SIG-M5 (cell line): ENCODE data around the gene PCYT1B.

Experiments
- DNase-seq: peaks from one replicate; lab custom pipeline; 2025; lab: John Stamatoyannopoulos, UW

Gene PCYT1B

DNA sequence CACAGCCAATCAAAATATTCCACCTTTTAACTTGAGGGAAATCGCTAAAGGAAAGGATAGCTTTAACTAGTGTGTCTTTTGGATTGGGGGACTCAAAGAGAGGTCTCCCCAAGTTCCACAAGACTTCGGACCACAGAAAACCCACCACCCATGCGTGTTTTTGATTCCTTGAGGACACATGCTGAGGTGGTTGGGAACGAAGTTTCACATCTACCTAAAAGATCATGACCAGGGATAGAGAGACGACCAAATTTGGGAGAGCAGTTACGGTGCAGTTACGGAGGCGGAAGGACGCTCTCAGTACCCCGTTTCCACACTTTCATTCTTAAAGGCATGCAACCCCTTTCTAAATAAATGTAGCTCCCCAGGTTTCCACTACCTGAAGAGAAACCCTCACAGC is 1.1 kb downstream of the PCYT1B start:
- no peak for DNase-seq

DNA sequence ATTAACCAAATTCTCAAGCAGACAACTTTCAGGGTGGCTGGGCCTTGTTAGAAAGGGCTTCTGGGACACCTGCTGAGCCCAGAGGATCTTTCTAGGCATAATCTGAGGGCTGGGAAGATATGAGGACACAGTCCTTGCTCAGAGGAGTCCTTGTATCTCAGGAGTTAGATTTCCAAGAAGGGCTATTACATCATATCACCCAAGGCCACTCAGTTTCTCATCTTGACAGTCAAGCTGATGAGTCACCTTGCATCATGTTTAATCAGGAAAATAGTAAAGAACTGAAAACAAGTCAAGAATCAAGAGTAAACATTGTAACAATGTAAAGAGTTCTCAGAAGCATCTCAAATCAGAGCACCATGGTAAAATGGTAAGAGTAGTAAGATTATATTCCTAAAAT is 4.0 kb downstream of the PCYT1B start:
- no peak for DNase-seq

DNA sequence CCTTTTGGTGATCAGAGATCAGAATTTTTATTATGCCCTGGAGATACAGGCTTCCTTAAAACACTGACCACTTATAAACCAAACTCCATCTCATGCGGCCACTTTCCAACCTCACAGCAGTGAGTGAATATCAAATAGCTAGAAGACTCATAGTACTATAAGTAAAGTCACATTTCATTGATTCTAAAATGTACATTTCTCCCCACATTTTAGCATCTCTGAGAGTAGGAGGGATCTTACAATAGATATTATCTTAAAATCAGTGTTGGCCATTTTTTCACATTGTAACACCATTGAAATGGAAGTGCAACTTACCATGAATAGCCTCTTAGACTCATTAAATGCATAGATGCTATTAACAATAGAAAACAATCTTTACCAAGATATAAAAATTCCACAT is 17.4 kb downstream of the PCYT1B start:
- no peak for DNase-seq

DNA sequence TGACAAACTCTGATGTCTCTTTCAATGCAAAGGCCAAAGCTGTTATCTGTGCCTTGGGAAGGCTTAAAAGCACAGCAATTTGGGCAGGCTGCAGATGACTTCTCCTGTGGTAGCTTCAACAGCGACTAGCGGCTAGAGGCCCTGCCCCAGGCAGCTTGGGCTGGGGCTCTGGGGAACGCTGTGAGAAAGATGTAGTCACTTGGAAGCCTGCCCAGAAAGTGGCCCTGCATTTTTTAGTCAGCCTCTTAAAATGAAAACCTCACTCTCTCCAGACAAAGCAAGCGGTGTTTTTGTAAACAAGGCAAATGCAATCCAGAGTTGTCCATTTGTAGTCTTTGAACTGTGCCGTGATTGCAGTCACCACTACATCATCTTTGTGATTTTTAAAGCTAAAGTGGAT is 27.5 kb downstream of the PCYT1B start:
- no peak for DNase-seq

DNA sequence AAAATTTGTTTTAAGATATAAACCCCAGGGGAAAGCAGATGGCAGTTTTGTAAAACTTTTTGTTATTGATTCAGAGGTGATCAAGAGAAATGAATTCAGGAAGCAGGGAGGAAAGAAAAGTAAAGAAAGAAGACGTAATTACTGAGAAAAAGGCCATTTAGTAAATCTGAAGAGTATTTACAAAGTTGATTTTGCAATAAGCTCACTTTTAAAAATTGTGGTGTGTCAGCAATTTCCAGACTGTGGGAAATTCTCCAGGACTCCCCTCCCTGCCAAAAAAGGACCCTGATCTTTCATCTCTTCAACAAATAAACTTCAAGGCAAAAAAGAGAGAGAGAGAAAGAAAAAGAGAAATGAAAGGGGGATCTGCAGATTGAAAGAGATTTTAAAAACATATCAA is 36.6 kb downstream of the PCYT1B start:
- DNase-seq = no peak

DNA sequence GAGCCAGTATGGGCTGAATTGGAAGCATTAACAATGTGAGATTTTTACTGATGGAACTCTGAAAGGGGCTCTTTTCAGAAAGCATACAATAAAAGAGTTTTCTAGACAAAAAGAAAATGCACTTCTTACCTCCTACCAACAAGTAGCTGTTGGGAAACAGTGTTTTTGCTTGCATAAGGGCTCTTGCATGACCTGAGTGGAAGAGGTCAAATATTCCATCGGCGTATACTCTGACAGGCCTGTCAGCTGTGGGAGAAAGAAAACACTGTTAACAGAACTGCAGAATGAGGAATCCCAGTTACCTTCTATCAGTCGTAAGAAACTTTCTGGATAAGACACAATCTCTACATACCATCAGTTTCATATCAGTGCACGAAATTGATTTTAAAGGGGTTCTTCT is 39.5 kb downstream of the PCYT1B start:
- DNase-seq = no peak

DNA sequence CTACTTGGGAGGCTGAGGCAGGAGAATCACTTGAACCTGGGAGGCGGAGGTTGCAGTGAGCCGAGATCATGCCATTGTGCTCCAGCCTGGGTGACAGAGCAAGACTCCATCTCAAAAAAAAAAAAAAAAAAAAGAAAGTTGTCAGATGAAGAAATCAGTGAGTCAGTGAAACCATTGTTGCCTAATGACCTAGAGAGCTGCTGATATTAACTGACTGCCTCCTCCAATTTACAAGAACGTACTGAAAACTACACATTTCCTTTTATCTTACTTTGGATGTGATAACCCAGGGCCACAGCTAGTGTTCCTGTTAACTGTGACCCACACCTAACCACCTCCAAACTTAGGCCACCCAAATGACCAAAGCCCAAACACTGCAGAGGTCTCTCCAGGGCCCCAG is 41.2 kb downstream of the PCYT1B start:
- DNase-seq = peak; percentile 2

DNA sequence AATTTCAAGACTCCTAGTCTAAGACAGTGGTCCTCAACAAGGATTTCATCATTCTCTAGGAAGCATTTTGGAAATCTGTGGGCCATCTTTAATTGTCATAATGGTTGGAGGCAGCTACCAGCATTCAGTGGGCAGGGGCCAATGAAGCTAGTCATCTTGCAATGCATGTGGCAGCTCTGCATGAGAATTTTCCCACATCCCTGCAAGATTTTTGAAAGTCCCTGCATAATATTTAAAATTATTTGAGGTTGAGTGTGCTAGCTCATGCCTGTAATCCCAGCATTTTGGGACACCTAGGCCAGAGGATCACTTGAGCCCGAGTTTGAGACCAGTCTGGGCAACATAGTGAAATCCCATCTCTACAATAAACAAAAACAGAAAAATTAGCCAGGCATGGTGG is 44.0 kb downstream of the PCYT1B start:
- DNase-seq = no peak

DNA sequence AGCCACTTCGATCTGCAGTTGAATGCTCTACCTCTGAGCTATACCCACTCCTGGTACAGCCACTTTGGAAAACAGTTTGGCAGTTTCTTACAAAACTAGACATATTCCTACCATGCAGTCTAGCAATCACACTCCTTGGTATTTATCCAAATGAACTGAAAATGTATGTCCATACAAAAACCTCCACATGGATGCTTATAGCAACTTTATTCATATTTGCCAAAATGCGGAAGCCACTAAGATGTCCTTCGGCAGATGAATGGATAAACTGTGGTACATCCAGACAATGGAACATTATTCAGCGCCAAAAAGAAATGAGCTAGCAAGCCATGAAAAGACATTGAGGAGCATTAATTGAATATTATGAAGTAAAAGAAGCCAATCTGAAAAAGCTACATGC is 45.3 kb downstream of the PCYT1B start:
- DNase-seq = no peak

DNA sequence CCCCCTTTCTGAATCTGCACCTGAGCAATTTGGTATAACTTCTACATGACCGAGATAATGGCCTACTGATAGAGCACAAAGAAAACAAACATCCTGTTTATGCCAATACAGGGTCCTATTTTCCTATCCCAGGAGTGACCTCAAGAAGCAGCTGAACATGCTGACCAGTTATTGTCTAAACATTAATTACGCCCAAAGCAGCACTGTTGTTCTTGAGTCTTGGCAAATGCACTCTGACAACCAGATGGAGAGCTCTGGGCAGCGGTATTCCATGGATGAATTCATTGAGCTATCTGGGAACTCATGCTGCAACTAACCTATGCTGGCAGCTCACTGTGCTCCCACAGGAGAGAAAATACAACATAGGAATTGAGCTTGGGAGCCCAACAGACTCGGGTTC is 52.6 kb downstream of the PCYT1B start:
- DNase-seq = peak; percentile 0

DNA sequence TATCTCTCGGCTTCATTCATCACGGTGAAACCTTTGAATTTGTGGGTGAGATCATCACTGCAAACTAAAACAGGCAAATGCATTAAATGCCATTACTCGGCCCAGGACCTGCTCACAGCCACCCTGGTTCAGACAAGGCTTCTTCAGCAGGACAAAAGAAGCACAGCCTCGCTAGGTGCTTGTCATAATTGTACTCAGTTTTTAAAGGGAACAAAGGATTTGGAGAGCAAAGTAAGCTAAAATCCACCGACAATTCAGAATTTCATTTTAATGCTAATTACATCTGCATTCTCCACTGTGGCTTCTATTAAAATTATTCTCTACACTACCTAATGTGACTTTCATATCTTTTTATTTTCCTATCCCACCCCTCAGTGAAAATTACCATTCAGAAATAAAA is 57.0 kb downstream of the PCYT1B start:
- DNase-seq = no peak

DNA sequence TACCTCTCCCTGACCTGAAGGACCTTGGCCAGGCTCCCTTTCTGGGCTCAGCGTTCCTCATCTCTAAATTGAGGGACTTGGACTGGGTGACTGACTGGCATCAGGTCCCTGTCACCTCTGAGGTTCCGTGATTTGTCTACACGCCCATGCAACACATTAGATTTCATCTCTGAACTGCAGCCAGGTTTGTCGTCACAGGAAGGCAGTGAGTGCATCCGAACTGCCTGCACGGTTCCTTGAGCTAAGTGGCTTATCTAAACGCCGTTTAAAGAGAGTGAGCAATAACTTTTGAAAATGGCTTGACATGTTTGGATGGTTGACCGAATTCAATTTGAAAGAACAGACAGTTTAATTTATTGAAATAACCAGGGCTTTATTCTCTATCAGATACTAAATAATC is 70.1 kb downstream of the PCYT1B start:
- DNase-seq = no peak

DNA sequence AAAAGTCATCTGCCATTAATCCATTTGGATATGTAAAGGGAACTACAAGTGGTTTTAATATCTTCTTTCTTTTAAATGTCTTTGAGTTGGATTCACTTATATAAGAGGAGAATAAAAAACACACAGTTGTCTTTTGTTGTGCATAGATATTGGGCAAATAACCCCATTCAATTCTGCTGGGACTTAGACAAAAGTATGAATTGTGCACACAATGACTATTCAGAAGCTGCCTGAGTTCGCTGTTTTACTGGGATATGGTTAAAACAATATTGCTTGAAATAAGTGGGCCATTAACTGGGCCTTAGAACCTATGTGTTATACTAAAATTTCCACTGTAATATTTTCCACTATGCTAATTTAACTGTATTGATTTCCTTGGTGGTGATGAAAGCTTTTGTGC is 71.7 kb downstream of the PCYT1B start:
- no peak for DNase-seq

DNA sequence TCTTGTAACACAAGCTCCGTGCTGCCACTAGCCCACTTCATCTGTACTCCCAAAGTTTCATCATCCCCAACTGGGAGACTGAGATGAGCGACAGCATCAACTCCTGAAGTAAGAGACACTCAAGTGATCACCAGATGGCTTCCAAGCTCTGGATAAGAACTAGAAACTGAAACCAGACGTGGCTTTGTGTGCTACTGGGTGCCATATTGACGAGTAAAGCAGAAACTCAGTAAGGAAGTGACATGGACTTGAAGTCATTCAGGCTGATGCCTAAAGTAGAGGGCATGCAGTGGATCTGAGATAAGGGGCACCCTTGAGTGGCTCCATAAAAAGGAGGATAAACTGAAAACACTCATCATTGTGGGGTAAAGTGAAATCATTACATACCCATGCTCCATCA is 72.4 kb downstream of the PCYT1B start:
- no peak for DNase-seq

DNA sequence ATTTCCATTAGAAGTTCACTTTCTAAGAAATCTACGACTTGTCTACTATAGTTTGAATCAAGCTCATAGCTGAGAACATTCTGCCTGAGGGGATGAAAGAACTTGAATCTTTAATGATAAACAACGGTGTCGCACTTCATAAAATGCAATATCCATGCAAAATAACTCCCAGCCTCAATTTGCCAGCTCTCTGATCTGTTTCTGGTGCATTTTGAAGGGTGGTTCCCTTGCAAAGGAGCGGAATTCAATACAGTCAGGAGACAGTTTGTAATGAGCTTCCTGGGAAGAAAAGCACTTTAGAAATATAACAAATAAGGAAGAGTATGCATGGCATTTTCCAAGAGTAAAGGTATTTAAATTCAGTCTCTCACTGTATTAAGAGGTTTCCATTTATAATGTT is 80.0 kb downstream of the PCYT1B start:
- DNase-seq = no peak

DNA sequence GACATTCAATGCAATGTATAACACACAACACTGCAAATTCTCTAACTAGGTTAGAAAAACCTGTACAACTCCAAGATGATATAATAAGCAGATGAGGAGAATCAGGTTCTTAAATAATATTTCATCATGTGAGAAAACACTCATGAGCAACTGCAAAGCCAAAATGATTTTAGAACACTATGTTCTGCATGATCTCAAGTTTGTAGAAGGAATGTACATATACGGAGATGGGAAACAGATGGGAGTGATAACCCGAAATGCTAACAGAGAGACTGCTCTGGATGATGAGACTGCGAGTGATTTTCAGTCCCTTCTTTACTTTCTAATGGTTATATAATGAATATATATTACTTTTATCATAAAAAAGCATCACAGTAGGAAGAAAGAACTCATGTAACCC is 80.9 kb downstream of the PCYT1B start:
- no peak for DNase-seq

DNA sequence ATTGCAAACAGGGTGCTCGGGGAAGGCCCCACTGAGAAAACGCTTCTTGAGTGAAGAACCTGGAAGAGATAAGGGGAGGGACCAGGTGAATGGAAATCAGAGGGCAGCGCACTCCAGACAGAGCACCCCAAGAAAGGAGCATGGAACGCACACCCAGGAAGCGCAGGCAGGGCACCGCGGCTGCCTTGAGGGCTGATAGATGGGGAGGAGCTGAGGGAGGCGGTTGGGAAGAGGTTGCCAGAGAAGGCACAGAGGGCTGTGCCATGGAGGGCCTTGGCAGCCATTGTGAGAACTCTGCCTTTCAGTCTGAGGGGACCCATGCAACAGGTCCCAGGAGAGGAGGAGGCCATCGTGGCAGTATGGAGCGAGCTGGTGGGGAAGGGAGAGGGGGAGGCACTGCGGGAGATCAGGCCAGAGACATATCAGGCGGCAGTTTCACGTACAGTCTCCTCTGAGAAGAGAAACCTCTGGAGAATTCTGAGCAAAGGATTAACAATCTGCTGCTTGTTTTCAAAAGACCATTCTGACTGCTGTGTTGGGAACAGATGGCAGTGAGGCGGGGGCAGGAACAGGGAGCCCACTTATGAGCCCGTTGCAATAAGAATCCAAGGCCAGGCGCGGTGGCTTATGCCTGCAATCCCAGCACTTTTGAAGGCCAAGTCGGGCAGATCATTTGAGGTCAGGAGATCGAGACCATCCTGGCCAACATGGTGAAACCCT is 83.7 kb downstream of the PCYT1B start:
- DNase-seq = no peak

DNA sequence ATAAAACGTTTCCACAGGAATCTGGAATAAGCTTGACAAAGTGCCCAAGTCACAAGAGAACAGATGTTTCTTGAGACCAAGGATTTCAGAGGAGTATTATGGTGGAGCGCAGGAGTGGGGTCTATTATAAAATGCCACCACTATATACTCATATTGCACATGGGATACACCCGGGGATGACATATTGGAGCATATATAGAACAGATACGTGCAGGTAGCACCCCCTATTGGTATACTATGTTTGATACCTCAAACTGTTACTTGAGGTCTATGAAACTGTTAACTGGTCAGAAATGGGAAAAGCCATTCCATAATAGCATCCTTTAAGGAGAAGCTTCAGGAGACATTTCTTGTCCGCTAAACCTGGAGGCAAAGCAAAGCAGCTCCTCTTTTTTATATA is 86.0 kb downstream of the PCYT1B start:
- DNase-seq = no peak

DNA sequence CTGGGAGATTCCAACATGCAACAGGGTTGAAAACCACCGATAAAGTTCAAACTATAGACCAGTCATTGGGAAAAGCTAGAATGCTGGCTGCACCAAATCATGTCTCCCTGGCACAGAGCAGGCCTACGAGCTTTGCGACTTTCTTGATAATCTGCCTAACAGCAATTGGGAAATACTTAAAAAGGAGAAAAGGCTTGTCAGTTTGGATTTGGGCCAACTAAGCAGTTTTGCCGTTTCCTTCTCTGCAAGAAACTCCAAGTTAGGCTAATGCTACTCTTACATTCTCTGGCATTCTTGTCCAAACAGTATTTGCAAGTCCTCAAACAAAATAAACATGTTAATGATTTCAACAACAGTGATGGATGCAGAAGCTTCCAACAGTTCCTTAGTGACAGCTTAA is 94.1 kb downstream of the PCYT1B start:
- no peak for DNase-seq

DNA sequence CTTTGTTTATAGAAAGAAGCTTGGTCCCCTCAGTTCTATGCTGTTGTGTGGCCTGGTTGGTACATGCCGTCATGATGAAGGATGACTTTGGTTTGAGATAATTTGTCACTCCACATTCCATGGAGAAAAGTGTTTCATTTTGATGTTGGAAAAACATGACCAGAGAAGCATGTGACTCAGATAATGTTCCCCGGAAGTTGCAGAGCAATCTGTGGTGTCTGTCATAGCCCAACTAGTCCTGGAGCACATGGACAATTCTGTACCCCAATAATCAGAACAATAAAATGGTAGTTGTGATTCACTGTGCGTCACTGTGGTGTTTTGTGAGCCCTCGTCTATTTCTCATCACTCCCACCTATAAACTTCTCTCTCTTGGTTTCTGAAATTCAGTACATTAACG is 97.0 kb downstream of the PCYT1B start:
- no peak for DNase-seq

DNA sequence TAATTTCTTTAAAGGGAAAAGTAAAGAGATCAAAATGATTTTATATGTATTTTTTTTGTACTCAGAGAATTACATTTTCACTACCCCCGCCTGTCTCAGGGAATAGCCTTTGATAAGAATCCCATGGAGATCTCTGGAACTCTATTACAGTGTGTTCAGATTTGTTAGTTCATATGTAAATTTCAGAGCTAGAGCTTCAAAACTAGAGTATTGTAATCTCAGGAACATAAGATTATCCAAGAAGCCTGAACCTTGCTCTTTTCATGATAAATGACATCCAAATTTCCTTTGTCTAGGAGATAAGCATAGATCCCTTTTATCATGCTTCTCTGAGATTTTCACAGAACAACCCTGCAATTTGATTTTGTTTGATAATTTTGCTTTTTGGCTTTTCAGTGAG is 99.2 kb downstream of the PCYT1B start:
- DNase-seq = no peak

DNA sequence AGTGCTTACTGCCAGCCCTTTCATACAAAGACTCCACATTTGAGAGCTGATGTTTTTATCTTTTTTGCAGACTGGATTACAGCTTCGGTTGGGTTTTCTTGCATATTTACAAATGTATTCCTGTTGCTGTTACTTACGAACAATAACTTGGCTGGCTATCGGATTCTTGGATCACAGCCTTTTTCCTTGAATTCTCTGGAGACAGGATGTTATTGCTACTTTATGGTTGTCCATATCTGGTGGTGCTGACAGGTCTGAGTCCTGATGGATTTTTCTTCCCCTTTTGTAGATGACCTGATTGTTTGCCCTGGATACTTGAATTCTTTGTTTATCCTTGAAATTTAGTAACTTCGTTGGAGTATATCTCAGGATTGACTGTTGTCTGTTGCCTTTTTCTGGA is 104.4 kb downstream of the PCYT1B start:
- DNase-seq = no peak

DNA sequence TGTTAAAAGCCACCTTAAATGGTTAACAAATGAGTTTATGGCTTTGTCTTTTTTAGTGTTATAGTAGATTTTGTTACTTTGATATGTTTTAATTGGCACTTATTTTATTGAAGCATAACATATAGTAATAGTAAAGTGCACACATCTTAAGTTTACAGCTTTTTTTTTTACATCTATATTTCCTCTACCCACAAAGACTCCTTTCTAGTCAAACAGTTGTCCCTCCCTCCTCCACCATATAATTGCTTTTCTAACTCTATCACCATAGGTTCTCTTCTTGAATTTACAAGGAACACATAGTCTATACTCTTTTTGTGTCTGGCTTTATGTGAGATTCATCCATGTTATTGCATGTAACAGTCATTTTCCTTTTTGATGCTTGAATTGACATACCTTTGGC is 110.6 kb downstream of the PCYT1B start:
- no peak for DNase-seq

DNA sequence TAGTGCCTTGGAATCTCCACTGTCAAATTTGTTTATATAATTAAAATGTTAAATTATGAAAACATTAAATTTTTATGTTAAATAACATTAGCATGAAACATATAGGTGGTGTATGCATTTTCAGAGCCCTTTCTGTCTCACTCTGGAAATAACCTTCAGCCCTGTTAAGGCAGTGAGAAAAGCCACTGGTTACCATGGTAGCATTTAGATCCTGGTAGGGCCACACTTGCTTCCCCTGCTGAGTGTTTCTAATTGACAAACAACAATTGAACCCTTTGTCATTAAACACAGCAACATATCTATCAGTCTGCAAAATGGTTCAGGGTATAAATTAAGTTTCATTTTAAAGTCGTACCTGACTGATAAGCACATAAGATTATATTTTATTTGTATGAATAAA is 118.5 kb downstream of the PCYT1B start:
- DNase-seq = no peak

DNA sequence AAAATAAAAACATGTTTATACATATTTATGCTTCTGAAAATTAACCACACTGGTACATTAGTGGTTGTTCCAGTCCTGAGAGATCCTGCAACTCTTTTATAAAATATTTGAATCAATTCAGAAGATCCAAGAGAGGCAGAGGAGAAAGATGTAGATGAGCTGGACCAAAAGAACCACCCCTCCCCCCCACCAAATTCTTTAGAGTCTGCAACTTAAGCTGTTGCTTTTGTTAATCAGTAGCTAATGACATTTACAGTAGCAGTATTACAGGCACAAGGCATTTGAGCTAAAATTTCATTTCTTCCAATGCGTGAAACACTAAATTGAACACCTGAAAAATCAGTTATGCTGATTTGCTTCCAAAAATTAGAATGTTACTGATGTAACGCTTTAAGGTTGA is 120.5 kb downstream of the PCYT1B start:
- no peak for DNase-seq
